UCSD-AML1 (cell line): ENCODE data around the gene MPP2.
"Not testable (repeated sequence)": the region's sequence is repeated elsewhere in the genome, so short reads cannot be mapped to it uniquely, and the experiment has no call there.

Experiments used
- DNase-seq: peaks from one replicate; lab custom pipeline; 2025; ENCODE audit not compliant: unreplicated experiment; lab: John Stamatoyannopoulos, UW

Gene MPP2

GRCh38 chr17:43931062-43931571, 23.8 kb upstream of the MPP2 start:
- no peak for DNase-seq

- DNase-seq = no peak
These were observed 21.3 kb upstream of the MPP2 start for GRCh38 chr17:43928609-43929008.

DNA sequence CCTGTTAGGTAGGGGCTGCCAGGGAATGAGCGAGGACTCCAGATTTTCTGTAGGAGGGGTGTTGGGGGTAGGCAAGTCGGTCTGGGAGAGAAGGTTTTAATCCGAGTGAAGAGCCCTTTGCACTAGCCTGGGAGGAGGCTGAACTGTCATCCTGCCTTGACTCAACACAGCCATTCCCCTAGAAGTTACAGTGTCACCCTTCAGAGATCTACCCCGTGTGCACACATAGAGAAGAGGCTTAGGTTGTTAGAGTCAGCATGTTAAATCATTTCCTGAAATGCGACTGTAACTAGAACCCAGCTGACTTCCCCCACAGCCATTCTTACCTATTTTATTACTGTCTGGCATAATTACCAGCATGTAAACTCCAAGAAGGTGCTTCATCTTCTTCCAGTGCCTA, 20.6 kb upstream of the MPP2 start:
- DNase-seq = not testable (repeated sequence)

GRCh38 chr17:43927060-43927864, 19.9 kb upstream of the MPP2 start:
- DNase-seq = no peak

DNA sequence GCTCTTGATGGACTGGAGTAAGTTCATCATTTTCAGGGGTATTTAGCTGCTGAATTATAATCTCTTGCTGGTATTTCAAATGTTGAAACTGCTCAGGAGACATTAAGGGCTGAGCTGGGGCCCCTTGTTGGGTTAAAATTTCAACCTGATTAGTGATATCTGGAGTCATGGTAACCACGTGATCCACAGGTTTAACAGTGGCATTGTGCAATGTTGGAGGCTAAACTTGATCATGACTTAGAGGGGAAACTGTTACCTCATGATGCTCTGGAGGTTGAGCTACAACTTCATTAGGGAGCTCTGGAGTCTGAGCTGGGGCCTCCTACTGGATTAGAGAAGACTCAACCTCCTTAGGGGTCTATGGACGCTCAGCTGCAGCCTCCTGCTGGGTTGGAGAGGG, 17.2 kb upstream of the MPP2 start:
- DNase-seq = no peak

DNA sequence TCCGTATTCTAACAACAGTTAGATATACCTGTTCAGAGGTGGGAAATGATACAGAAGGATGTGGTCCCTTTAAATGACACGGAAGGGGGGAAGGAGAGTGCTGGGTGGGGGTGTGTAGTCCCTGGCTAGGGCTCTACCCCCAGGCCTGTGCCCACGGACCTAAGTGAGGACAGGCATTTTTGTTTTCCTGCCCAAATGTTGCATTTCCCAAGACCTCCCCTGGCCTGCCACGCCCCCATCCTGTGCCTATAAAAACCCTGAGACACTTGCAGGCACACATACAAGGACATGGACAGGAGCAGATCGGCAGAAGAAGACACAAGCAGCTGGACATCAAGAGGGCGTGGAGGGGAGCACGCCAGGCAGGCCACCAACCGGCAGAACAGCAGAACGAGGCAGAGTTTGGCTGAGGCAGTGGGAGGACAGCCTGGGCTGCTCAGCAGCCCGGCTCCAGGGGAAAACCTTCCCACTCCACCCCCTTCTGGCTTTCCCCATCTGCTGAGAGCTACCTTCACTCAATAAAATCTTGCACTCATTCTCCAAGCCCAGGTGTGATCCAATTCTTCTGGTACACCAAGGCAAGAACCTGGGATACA, 13.3 kb upstream of the MPP2 start:
- DNase-seq = no peak

DNA sequence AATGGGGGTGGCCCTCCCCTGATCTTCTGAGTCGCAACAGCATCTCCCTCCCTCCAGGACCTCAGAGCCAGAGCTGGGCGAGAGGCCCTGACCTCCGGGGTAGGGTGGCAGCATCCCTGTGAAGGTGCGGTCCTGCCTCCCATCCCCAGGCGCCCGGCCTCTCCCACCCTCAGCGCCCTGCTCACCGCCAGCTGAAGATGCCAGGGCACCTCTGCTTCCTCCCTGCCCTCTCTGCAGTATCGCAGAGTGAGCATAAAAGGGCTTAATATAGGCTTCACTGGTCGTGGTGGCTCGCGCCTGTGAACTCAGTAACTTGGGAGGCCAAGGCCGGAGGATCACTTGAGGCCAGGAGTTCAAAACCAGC, 10.7 kb upstream of the MPP2 start:
- no peak for DNase-seq

GRCh38 chr17:43917348-43918025, 10.2 kb upstream of the MPP2 start:
- peak; percentile 37 for DNase-seq

DNA sequence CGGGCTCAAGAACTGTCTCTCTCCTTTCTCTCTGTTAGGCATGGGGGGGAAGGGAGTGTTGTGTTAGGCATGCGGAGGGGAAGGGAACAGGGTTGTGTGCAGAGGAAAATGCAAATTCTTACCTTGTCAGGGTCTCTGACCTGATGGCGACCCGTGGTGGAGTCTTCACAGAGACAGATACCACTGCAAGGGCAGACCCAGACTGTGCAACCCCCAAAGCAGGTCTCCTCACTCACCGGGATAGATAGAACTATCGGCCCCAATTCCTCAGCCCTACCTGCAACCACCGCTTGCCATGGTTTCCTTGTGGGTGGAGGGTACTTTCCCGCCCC, 9.6 kb upstream of the MPP2 start:
- no peak for DNase-seq

- DNase-seq = no peak
These were observed 9.0 kb upstream of the MPP2 start for GRCh38 chr17:43916385-43916784.

DNA sequence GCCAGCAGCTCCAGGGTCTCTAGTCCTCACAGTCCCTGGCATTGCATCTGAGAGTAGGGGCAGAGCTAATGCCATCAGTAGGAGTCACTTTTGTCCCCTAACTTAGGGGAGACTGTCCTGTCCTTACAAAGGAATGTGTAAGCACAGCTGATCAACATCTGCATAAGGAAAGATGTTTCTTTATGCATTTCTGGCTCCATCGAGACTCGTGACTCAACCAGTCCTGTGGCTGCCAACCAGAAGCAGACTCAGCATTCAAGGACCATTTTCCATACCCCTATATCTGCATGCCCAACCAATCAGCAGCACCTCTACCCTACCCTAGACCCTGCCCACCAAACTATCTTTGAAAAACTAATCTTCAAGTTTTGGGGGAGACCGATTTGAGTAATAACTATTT, 8.2 kb upstream of the MPP2 start:
- DNase-seq = no peak

DNA sequence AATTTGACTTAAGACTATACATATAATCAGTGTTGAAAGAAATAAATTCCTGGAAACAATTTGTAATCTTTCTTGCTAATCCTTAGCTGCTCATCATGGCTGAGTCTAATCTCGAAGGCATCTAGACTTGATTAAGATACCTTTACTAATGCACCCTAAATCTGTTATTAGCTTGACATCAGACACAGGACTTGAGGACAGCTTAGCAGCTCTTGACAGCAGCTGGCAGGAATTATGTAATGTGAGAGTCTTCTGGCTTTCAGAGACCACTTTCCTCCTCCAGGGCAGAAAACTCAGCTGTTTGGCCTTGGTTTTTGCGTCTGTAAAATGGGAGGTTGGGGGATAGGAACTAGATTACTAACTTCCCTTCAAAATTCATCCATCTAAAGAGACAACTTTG, 7.1 kb upstream of the MPP2 start:
- no peak for DNase-seq

DNA sequence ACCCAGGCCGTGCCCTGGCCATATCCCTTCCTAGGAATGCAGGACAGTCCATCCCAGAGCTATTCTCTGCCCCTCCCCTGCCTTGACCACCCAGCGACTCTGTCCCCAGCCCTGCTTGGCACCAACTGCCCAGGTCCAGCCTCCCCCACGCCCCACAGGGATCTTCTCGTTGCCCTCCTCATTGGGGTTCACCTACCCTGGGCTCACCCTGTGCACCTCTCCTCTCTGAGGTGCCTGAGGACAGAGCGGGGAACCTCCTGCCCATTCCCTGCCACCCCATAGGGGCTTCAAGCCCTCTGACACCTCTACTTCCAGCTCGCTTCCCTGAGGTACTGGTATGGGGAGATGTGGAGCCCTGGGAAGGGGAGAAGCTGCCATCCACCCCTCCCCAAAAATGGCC, 6.2 kb upstream of the MPP2 start:
- no peak for DNase-seq

DNA sequence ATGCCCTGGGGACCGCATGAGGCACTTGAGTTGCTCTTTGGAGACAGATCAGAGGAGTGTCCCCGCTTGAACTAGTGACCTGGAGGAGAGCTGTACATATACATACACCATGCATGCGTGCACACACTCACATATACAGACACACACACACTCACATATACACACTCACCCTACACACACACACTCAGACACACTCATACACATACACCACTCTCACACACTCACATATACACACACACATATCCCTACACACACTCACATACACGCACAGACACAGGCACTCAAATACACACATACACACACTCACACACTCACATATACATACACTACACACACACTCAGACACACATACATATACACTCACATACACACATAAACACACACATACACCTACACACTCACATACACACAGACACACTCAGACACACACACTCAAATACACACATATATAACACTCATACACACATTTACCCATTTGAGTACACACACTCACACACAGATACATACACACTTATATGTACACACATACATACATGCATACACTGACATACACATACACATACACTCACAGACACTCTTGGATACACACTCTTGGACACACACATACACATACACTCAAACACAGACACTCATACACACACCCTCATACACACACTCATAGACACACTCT, 5.4 kb upstream of the MPP2 start:
- no peak for DNase-seq

DNA sequence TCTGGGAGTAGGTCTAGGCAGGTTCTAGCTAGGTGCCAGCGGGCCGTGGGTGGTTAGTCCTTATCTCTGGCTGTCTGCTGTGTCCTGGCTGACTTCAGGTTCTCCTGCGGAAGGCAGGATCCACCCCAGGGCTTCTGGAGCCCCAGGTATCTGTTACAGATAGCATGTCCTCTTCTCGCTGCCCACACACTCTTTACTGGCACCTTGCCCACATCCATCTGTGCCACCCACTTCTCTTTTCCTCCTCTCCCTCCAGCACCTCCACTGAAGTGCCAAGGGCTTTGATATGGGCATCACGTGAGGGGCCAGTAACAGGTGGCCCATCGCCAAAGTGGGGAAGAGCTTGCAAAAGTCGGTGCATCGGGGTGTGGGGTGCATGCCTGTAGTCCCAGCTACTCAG, 4.6 kb upstream of the MPP2 start:
- DNase-seq = no peak

GRCh38 chr17:43909537-43910231, 2.3 kb upstream of the MPP2 start:
- DNase-seq = no peak

DNA sequence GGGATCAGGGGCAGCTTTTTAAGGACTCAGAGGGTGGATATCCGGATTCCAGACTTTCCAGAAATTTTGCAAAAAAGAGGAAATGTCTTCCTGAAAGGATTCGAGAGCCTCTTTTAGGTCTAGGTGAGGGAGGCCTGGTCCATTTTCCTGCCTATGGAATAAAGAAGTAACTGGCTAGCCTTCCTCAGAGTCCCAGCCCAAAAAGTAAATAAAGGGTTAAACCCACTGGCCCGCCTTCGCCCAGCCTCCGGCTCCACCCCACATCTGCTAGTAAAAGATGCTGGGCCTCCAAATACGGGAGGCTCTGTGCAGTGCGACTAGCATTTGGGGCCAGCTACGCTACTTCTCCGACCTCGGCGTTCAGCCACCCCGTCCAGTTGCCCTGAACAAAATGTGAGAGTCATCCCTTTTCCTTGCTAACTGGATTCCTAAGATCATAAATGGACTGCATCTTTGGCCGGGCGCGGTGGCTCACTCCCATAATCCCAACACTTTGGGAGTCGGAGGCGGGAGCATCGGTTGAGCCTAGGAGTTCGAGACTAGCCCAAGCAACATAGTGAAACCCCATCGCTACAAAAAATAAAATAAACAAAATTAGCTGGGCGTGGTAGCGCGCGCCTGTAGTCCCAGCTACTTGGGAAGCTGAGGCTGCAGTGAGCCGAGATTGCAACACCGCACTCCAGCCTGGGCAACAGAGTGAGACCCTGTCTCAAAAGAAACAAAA, 824 bp upstream of the MPP2 start:
- peak; percentile 48 for DNase-seq

GRCh38 chr17:43906951-43907424, 348 bp downstream of the MPP2 start:
- no peak for DNase-seq

DNA sequence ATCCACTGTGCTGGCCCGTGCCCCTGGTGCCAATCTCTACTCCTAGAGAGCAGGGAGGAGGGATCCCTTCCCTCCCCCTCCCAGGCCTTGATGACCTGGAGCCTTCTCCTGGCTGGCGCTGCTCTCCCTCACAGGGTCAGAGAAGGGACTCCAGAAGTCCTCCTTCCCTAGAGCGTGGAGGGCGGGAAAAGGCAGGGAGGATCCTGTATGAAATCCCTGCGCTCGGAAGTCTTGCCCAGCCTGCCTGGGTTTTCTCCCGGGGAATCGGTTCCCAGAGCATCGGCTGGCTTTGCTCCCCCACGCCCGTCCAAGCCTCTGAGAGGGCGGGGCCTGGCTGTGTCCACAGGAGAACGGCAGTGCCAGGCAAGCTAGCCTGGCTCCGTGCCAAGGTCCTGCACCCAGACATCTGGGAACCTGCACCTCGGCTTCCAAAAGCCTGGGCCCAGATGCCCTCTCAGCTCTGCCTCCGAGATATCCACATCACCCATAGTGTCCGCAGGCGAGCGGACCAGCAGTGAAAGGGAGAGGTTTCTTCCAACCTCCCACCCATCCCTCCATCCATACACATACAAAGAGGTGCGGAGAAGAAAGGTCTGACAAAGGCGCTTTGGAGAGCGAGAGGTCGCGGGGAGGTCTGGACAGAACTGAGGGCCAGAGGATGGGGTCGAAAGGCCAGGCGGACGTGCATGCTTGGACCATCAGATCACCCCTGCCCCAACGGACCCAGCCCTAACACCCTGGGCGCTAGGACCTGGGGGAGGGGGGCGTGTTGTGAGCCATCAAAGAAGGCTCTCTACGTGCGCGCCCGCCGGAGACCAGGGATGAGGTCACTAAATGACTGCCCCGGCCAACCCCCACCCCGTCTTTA, 1.1 kb downstream of the MPP2 start:
- peak; percentile 28 for DNase-seq
